ENCODE data around the gene CDV3.
"Not testable (repeated sequence)": the region's sequence is repeated elsewhere in the genome, so short reads cannot be mapped to it uniquely, and the experiment has no call there.

Gene CDV3

GRCh38 chr3:133535971-133536881, 37.3 kb upstream of the CDV3 start:
- no peak for TF ChIP-seq CTCF (IDR thresholded peaks at IDR 0.05; ENCODE audit: low read depth, low read length, missing control alignments)
- no peak overlapping the region for H3K4me3 ChIP-seq (ENCODE audit: low read depth, low read length)
- no peak for DNase-seq (ENCODE audit: low read depth)

GRCh38 chr3:133537131-133537530, 36.4 kb upstream of the CDV3 start:
- DNase-seq (ENCODE audit: low read depth); H3K4me3 ChIP-seq (ENCODE audit: low read depth, low read length): not testable (repeated sequence)

GRCh38 chr3:133538154-133538553, 35.3 kb upstream of the CDV3 start:
- H3K4me3 ChIP-seq (ENCODE audit: low read depth, low read length) = no peak overlapping the region
- no peak for TF ChIP-seq CTCF (IDR thresholded peaks at IDR 0.05; ENCODE audit: low read depth, low read length, missing control alignments)
- DNase-seq (ENCODE audit: low read depth) = no peak

GRCh38 chr3:133540896-133541674, 32.4 kb upstream of the CDV3 start:
- no peak for TF ChIP-seq CTCF (IDR thresholded peaks at IDR 0.05; ENCODE audit: low read depth, low read length, missing control alignments)
- H3K4me3 ChIP-seq (ENCODE audit: low read depth, low read length) = no peak overlapping the region
- no peak for DNase-seq (ENCODE audit: low read depth)

- no peak for TF ChIP-seq CTCF (IDR thresholded peaks at IDR 0.05; ENCODE audit: low read depth, low read length, missing control alignments)
- no peak for DNase-seq (ENCODE audit: low read depth)
- no peak overlapping the region for H3K4me3 ChIP-seq (ENCODE audit: low read depth, low read length)
These were observed 30.6 kb upstream of the CDV3 start for GRCh38 chr3:133542871-133543270.

GRCh38 chr3:133544983-133545382, 28.5 kb upstream of the CDV3 start:
- not testable (repeated sequence) for H3K4me3 ChIP-seq (ENCODE audit: low read depth, low read length); DNase-seq (ENCODE audit: low read depth)

- no peak overlapping the region for H3K4me3 ChIP-seq (ENCODE audit: low read depth, low read length)
These were observed 25.9 kb upstream of the CDV3 start for GRCh38 chr3:133547432-133548041.

More at GRCh38 chr3:133547432-133548041, 25.9 kb upstream of the CDV3 start:
- no peak for TF ChIP-seq CTCF (IDR thresholded peaks at IDR 0.05; ENCODE audit: low read depth, low read length, missing control alignments)
- DNase-seq (ENCODE audit: low read depth) = no peak

All from GM12864 (cell line).